Camera-type eye (tissue), 1 donor: ENCODE data around the gene TEPSIN. TPM values are rescaled to one million over a fixed set of nuclear protein-coding genes. Genes with fewer than 3 reads are reported as not detected.

Source experiments
- total RNA-seq: library from RNA; depleted of rRNA; stranded (reverse); fragments of >200 nt; gene quantifications from one replicate; pipeline ENCODE4 v1.2.3, GENCODE V29; 2014

TEPSIN gene, protein sequence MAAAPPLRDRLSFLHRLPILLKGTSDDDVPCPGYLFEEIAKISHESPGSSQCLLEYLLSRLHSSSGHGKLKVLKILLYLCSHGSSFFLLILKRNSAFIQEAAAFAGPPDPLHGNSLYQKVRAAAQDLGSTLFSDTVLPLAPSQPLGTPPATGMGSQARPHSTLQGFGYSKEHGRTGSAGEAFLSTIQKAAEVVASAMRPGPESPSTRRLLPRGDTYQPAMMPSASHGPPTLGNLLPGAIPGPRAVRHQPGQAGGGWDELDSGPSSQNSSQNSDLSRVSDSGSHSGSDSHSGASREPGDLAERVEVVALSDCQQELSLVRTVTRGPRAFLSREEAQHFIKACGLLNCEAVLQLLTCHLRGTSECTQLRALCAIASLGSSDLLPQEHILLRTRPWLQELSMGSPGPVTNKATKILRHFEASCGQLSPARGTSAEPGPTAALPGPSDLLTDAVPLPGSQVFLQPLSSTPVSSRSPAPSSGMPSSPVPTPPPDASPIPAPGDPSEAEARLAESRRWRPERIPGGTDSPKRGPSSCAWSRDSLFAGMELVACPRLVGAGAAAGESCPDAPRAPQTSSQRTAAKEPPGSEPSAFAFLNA
- 22.7 TPM for total RNA-seq

GRCh38 chr17:81238815-81239713 lies at the start of gene TEPSIN, which contains the start of gene NDUFAF8:
TEPSIN (minus strand) TSS chr17:81239055; CDS start chr17:81239033, 22 bp downstream.
NDUFAF8 (plus strand) TSS chr17:81239318; CDS start chr17:81239364, 46 bp downstream.

GRCh38 chr17:81222906-81223761 lies 15.7 kb downstream of the TEPSIN start, which contains the start of gene CEP131:
CEP131 (minus strand) TSS chr17:81222965; CDS start chr17:81220056, 2,909 bp downstream.

Other genes with a start within 250 kb of the TEPSIN start
- 26.3 TPM for gene CHMP6, start 247.2 kb downstream of the TEPSIN start, total RNA-seq
- gene BAIAP2, start 203.9 kb downstream of the TEPSIN start, total RNA-seq = 83.8 TPM
- not detected for gene PVALEF, start 73.5 kb downstream of the TEPSIN start, total RNA-seq
- 19.9 TPM for gene AATK, start 72.8 kb downstream of the TEPSIN start, total RNA-seq
- gene CEP131, start 16.1 kb downstream of the TEPSIN start, total RNA-seq = 18.4 TPM
- 13.4 TPM for gene NDUFAF8, start 263 bp upstream of the TEPSIN start, total RNA-seq
- gene SLC38A10, start 56.3 kb upstream of the TEPSIN start, total RNA-seq = 55.7 TPM
- 34.8 TPM for gene BAHCC1, start 156.4 kb upstream of the TEPSIN start, total RNA-seq